ENCODE data around the gene DNASE2. TPM values are rescaled to one million over a fixed set of nuclear protein-coding genes. Genes with fewer than 3 reads are reported as not detected.

The DNASE2 gene
- total RNA-seq, 1 donor from 2014 or later = 101 TPM

GRCh38 chr19:12873891-12874745 lies 7.1 kb downstream of the DNASE2 start:
- no peaks in the 10 kb centered on the region for H3K27me3 ChIP-seq (ENCODE audit: low read depth)
- H3K4me3 ChIP-seq = peak overlapping the region; percentile 42
- ATAC-seq (no peak), DNase-seq (no peak)
- TF ChIP-seq CTCF (IDR thresholded peaks at IDR 0.05) = no peak
- no peaks in the 10 kb centered on the region for H3K9me3 ChIP-seq
- H3K36me3 ChIP-seq = peaks cover 40% of the 10 kb centered on the region
- H3K27ac ChIP-seq = no peak overlapping the region
- no peaks in the 10 kb centered on the region for H3K4me1 ChIP-seq
- intact Hi-C loops (cut with DNase I) = no loop called here

- Histone ChIP-seq H3K4me1 (no peaks in the 10 kb centered on the region), H3K36me3 (peaks cover 35% of the 10 kb centered on the region), H3K27me3 (ENCODE audit: low read depth) (no peaks in the 10 kb centered on the region), H3K4me3 (peak overlapping the region; percentile 42), H3K27ac (no peak overlapping the region), H3K9me3 (no peaks in the 10 kb centered on the region)
- peak; percentile 9 for TF ChIP-seq CTCF (IDR thresholded peaks at IDR 0.05)
- intact Hi-C loops (cut with DNase I) = no loop called here
- peak; percentile 79 to 85 for ATAC-seq
- peak; percentile 83 for DNase-seq
Measured at GRCh38 chr19:12872941-12873890, 8.0 kb downstream of the DNASE2 start.

GRCh38 chr19:12872255-12872654 lies 9.0 kb downstream of the DNASE2 start:
- Histone ChIP-seq H3K4me1 (peaks cover 6% of the 10 kb centered on the region), H3K27ac (no peak overlapping the region), H3K27me3 (ENCODE audit: low read depth) (no peaks in the 10 kb centered on the region), H3K4me3 (no peak overlapping the region), H3K9me3 (no peaks in the 10 kb centered on the region), H3K36me3 (peaks cover 25% of the 10 kb centered on the region)
- no peak for TF ChIP-seq CTCF (IDR thresholded peaks at IDR 0.05)
- DNase-seq (no peak), ATAC-seq (no peak)
- intact Hi-C loops (cut with DNase I) = no loop called here

- ATAC-seq (no peak), DNase-seq (no peak)
- Histone ChIP-seq H3K27me3 (ENCODE audit: low read depth) (no peaks in the 10 kb centered on the region), H3K4me1 (peaks cover 10% of the 10 kb centered on the region), H3K27ac (no peak overlapping the region), H3K36me3 (peaks cover 20% of the 10 kb centered on the region), H3K9me3 (no peaks in the 10 kb centered on the region), H3K4me3 (no peak overlapping the region)
- intact Hi-C loops (cut with DNase I) = no loop called here
- no peak for TF ChIP-seq CTCF (IDR thresholded peaks at IDR 0.05)
Measured at GRCh38 chr19:12871681-12872080, 9.6 kb downstream of the DNASE2 start.

GRCh38 chr19:12868540-12869112 lies 12.6 kb downstream of the DNASE2 start:
- no peak for DNase-seq
- Histone ChIP-seq H3K27ac (no peak overlapping the region), H3K4me3 (no peak overlapping the region), H3K9me3 (no peaks in the 10 kb centered on the region), H3K4me1 (peaks cover 10% of the 10 kb centered on the region), H3K27me3 (ENCODE audit: low read depth) (no peaks in the 10 kb centered on the region), H3K36me3 (no peaks in the 10 kb centered on the region)
- no peak for TF ChIP-seq CTCF (IDR thresholded peaks at IDR 0.05)
- no peak for ATAC-seq
- intact Hi-C loops (cut with DNase I) = no loop called here
